Activated T-cell treated with anti-CD3 and anti-CD28 coated beads, Interleukin-2, amount 50 U/mL, for 48 hours (primary cell): Measurements from ENCODE around the gene GYPA.
A peak's percentile ranks its signal among the peaks of the same experiment; 100 is the strongest.
"Not testable (repeated sequence)": the region's sequence is repeated elsewhere in the genome, so short reads cannot be mapped to it uniquely, and the experiment has no call there.

Experiments
- DNase-seq, 2 experiments: peaks; one replicate each; pipeline ENCODE4 v3.0.0-alpha.2; 2020

The GYPA gene

GRCh38 chr4:144140594-144141295 lies at the start of gene GYPA:
Gene GYPA (minus strand): TSS chr4:144140718. CDS start chr4:144140635, 83 bp downstream.
- DNase-seq = not testable (repeated sequence)

GRCh38 chr4:144190009-144190408 lies 49.5 kb upstream of the GYPA start:
- no peak for DNase-seq

DNA sequence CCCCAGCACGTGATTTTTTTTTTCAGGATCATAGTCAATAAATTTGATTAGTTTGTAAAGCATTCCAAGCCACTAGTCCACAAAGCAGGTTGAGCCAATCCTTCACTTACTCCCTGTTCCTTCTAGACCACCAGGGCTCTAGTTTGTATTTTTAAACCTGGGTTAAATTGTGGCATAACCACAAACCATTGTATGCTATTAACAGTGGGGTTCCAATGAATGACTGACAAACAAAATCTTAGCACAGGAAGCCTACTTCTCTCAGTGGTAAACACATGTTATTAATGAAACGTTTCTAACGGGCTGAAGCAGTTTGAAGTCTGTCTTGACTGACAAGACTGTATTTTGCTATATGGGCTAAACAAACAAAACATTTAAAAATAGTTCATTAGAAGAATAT lies 48.6 kb upstream of the GYPA start:
- DNase-seq = no peak

- no peak for DNase-seq
These were observed 44.6 kb upstream of the GYPA start for GRCh38 chr4:144185086-144185485.

- DNase-seq = no peak
These were observed 42.6 kb upstream of the GYPA start for GRCh38 chr4:144183165-144183564.

DNA sequence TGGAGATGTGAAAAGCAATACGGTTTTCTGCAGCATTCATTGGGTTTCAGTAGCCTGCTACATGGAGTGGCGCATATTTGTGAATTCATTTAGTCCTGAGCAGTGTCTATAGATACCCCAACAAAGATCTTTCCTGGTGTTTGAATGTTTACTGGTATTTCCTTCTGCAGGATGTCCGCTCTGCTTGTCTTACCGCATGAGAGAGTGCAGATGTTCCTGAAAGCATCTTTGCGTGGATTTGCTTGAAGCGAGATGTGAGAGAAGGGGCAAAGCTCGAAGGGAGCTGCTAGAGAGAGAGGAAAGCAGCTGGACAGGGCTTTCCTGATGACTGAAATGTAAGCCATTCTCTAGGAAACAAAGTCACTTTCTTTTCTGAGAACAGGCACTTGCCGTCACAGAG lies 40.9 kb upstream of the GYPA start:
- no peak for DNase-seq

DNA sequence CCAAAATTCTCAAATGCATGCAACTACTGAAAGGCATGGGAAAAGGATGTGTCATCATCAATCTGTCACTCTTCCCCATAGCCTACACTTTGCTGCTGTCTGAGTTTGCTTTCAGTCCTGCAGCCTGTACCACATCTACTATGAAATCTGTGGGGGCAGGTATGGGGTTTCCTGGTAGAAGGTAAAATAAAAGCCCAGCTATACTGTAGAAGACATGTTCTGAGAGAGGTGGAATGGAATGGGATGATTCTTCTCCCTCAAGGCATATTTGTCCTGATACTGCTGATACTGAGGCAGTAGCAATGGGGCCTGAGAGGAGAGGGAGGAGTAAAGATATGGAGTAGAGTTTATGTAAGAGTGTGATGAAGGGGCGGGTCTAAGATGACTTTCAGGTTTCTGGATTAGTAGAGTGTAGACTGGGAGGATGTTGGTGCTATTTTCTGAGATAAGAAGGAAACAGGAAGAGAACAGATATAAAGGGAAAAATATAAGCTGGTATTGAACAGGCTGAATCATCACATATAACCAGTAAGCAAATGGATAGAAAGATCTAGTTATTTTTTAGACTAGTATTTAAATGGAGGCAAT lies 38.7 kb upstream of the GYPA start:
- DNase-seq = no peak

DNA sequence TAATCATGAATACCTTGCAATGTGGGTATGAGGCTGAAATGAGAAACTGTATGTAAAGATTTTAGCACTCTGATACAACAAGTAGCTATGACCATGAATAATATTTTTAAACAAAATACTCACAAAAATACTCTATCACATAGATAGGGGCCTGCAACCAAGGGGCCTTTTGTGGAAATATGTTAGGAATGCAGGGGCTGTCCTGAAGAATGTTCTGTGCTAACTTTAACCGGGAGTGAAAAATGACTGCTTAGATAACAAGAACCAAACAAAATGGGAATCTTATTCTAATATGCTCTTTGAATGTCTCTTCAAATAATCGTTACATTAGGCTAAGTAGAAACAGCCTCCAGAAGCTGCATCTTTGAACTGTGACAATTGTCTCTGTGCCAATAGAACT lies 37.9 kb upstream of the GYPA start:
- no peak for DNase-seq

DNA sequence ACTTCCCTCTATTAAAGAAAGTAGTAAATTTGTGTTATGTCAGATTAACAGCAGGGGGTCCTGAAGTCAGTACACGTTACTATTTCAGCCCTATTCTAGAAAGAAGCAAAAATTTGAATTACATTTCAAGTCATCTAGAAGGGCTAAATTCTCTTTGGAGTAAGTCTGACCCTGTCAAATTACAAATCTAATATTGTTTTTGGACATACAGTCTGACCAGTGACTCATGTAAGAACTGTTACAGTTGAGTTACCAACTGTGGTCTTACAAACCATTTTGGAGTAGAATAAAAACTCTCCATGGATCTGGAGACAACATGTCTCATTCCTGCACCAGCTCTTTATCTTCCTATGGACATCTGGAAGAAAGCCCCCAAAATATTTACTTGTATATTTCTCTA lies 36.0 kb upstream of the GYPA start:
- DNase-seq = no peak

GRCh38 chr4:144174401-144175067 lies 34.0 kb upstream of the GYPA start:
- peak in 1 of 2 experiments; percentile 21 for DNase-seq

- DNase-seq = no peak
These were observed 31.2 kb upstream of the GYPA start for GRCh38 chr4:144171697-144172096.

DNA sequence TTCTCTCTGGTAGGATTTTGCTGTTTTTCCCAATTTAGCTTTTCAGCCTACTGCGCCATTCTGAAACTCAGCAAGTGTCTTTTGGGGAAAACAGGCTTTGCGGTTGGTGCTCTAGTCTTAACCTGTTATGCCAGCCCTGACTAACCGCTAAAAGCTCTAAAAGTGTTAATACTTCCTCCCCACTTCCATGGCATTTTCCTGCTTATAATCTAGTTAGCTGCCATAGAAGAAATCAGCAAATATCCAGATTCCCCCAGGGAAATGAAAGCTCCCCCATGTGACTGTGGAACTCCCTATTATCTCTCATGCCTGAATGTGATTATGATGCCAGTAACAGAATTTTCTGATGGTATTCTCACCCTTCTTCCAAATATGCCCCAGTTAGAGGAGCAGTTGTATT lies 28.7 kb upstream of the GYPA start:
- no peak for DNase-seq

DNA sequence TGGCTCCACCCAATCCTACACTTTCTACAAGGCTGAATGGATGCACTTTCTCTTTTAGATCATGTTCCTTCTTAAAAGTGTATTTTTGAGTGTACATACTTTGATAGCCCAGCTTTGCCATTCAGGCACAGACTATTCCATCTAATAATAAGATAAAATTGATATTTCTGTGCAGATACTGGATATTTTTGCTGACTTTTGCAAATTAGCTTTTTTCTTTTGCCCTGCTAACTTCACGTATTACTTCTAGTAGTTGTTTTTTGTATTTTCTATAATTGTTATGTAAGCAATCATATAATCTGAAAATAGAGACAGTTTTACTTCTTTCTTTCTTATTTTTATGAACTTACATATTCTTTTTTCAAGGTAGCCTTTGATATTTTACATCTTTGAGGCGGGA lies 13.5 kb upstream of the GYPA start:
- no peak for DNase-seq

- DNase-seq = not testable (repeated sequence)
These were observed 2.3 kb upstream of the GYPA start for GRCh38 chr4:144142690-144143326.

DNA sequence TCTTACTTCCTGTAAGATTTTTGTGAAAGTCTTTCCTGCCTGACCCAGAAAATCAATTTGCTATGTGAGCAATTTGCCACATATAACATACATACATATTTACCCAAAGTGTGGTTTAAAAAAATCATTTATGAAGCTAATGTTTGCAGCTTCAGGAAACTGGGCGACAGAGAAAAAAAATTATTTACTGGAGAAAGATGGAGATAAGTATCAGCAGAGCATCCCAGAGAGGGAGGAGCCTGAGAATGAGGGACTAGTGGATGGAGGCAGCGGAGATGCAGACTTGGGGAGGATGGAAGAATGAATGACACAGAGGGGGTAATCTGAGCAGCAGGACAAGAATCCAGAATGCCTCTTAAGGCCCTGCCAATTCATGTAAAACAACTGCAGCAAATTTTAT lies 975 bp upstream of the GYPA start:
- DNase-seq = no peak

DNA sequence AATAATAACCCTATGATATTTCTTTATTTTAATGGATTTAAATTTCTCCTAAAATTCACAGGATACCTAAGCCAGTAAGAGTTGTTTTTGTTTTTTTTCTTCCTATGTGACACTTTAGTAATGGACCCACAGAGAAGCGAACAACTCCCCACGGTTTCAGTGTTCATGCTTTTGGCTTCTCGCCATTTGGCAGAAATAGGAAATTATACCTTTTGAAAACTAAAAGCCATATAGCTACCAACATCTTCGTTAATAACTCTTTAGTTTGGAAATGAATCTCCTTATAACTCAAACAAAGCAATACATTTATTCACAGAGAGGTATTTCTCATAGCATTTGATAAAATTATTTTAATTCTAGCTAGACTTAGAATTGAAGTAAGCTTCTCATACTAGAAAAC lies 527 bp downstream of the GYPA start:
- DNase-seq = not testable (repeated sequence)

DNA sequence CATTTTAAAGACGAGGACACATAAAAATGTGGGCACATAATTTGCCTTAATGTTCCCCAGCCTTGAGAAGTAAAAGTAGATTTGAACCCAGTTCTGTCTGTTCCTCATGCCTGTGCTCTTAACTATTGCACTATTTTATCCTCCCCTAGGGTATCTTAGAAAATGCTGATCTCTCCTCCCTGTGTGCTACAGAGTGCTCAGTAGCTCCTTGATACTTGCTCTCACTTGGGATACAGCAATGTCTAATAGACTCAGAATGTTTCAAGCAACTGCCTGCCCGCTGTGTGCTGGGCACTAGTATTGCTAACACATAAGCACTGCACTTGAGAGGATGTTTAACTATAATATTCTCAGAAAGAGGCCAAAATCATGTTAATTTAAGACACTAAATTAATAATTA lies 971 bp downstream of the GYPA start:
- DNase-seq = not testable (repeated sequence)

- not testable (repeated sequence) for DNase-seq
These were observed 2.3 kb downstream of the GYPA start for GRCh38 chr4:144138239-144138638.

DNA sequence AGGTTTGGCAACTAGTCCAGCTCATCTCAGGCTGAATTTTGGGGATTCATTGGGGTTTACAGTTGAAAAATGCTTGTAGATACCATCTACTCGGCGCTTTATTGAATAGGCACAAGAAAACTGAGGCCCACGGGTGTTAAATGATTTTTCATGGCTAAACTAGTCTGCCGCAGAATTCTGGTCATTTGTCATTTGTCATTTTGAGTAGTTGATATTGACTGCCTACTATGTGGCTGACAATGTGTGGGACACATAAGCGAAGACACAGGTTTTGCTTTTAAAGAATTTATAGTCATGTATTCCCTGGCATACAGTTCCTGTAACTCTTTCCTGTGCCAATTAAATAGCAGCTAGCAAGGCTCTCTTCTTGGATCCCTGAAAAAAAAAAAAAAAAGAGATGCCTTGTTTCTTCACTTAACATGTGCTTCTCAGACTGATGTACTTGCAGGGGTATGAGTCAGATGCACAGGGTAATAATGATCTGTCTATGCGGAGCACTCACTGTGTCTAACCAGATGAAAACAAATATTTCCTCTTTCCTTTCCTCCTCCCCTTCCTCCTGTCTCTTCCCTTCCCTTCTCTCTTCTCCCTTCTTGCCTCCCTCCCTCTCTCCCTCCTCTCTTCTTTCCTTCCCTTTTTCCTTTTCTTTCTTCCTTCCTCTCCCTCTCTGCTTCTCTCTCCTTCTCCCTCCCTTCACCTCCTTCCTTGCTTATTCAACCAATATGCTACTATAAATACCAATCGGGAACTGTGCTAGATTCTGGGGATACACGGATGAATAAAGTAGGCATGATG lies 3.2 kb downstream of the GYPA start:
- not testable (repeated sequence) for DNase-seq

DNA sequence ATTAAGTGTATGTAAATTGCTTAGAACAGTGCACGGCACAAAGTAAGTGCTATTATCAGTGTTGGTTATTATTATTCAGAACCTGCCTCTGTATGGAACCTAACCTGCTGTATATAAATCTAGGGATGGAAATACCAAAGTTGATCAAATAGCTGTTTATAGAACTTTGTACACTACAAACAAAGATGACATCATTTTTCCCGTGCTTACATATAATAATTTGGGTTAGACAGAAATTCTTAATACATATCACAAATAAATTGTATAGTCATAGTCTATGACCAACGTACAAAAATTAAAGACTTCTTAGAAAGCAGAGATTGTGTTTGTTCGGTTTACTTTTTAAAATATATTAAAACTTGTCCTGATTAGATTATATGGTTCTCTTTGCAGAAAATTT lies 4.3 kb downstream of the GYPA start:
- DNase-seq = not testable (repeated sequence)

- DNase-seq = not testable (repeated sequence)
These were observed 10.4 kb downstream of the GYPA start for GRCh38 chr4:144130167-144130566.

GRCh38 chr4:144129336-144129875 lies 11.1 kb downstream of the GYPA start:
- not testable (repeated sequence) for DNase-seq
